Smooth muscle cell (in vitro differentiated cells): ENCODE results near the gene SLC26A2. TPM values are rescaled to one million over a fixed set of nuclear protein-coding genes. Genes with fewer than 3 reads are reported as not detected.

Experiments used
- DNase-seq: peaks from one replicate; lab custom pipeline; 2025; ENCODE audit not compliant: unreplicated experiment; lab: John Stamatoyannopoulos, UW
- H2AFZ ChIP-seq: fragments of 200-600 bp; sonication (generic); 2 replicates; pipeline ENCODE4 v1.6.0; 2016; ENCODE audit warnings: antibody characterized with exemption, low read depth, mild to moderate bottlenecking
- H3F3A ChIP-seq: fragments of 200-600 bp; sonication (generic); 2 replicates; pipeline ENCODE4 v1.6.0; 2017; ENCODE audit warnings: antibody characterized with exemption, low read depth
- H3K27ac ChIP-seq: fragments of 200-600 bp; sonication (generic); 2 replicates; pipeline ENCODE4 v1.5.1; 2016; ENCODE audit warnings: low read depth, mild to moderate bottlenecking
- H3K27me3 ChIP-seq: fragments of 200-600 bp; sonication (generic); 2 replicates; pipeline ENCODE4 v1.6.1; 2016; ENCODE audit warnings: low read depth, mild to moderate bottlenecking
- H3K36me3 ChIP-seq: fragments of 200-600 bp; sonication (generic); 2 replicates; pipeline ENCODE4 v1.5.1; 2016; ENCODE audit warnings: low read depth
- H3K4me1 ChIP-seq: fragments of 200-600 bp; sonication (generic); 2 replicates; pipeline ENCODE4 v1.5.1; 2016; ENCODE audit warnings: low read depth
- H3K4me2 ChIP-seq: fragments of 200-600 bp; sonication (generic); 2 replicates; pipeline ENCODE4 v1.6.0; 2016; ENCODE audit warnings: mild to moderate bottlenecking
- H3K4me3 ChIP-seq: fragments of 200-600 bp; sonication (generic); 2 replicates; pipeline ENCODE4 v1.5.1; 2016; ENCODE audit warnings: mild to moderate bottlenecking
- H3K79me2 ChIP-seq: fragments of 200-600 bp; sonication (generic); 2 replicates; pipeline ENCODE4 v1.6.0; 2016; ENCODE audit warnings: low read depth, mild to moderate bottlenecking
- H3K9ac ChIP-seq: fragments of 200-600 bp; sonication (generic); 2 replicates; pipeline ENCODE4 v1.6.0; 2016; ENCODE audit warnings: low read depth
- H3K9me3 ChIP-seq: fragments of 200-600 bp; sonication (generic); replicated peaks from 2 replicates; pipeline ENCODE4 v1.5.1; 2016; ENCODE audit warnings: low read depth
- H4K20me1 ChIP-seq: fragments of 200-600 bp; sonication (generic); 2 replicates; pipeline ENCODE4 v1.6.0; 2016; ENCODE audit warnings: low read depth
- WGBS: methylation state at CpG from one replicate; pipeline ENCODE4 v1.1.7; 2016; ENCODE audit warnings: low lambda C conversion rate; 5-methylcytosine and 5-hydroxymethylcytosine counted together
- polyA plus RNA-seq: library from polyadenylated mRNA; unstranded; fragments of >200 nt; fragmentation: Nextera tagmentation; extraction: Ambion mirVana; gene quantifications from 2 replicates; pipeline ENCODE4 v1.2.1, GENCODE V29; 2016
- total RNA-seq: library from RNA; depleted of rRNA; stranded (reverse); fragments of >200 nt; gene quantifications from 2 replicates; pipeline ENCODE4 v1.2.3, GENCODE V29; 2014
- TF ChIP-seq, protein P1 (sequence below): fragments of 200-600 bp; sonication (generic); IDR thresholded peaks from 2 replicates; pipeline ENCODE4 v1.5.1; 2017; ENCODE audit warnings: borderline replicate concordance, mild to moderate bottlenecking, antibody characterized with exemption; ENCODE audit not compliant: insufficient read depth, poor library complexity, severe bottlenecking

SLC26A2 gene
- total and polyA plus RNA-seq, 2 experiments from 2014 or later, result 5.2 to 16.0 TPM

DNA sequence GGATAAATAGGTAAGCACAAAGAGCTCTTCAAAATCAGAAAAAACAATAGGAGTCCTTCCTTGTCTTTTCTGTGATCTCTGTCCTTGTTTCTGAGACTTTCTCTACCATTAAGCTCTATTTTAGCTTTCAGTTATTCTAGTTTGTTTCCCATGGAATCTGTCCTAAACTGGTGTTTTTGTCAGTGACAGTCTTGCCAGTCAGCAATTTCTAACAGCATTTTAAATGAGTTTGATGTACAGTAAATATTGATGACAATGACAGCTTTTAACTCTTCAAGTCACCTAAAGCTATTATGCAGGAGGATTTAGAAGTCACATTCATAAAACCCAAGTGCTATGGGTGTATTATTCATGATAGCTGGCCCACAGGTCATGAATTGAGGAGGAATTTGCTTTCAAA lies 21.9 kb downstream of the SLC26A2 start:
- H4K20me1 ChIP-seq, result no peaks in the 10 kb centered on the region
- no peak overlapping the region for H3K27ac ChIP-seq
- no peak overlapping the region for H2AFZ ChIP-seq
- H3F3A ChIP-seq, result no peaks in the 10 kb centered on the region
- H3K4me3 ChIP-seq, result no peak overlapping the region
- TF ChIP-seq, protein P1, sequence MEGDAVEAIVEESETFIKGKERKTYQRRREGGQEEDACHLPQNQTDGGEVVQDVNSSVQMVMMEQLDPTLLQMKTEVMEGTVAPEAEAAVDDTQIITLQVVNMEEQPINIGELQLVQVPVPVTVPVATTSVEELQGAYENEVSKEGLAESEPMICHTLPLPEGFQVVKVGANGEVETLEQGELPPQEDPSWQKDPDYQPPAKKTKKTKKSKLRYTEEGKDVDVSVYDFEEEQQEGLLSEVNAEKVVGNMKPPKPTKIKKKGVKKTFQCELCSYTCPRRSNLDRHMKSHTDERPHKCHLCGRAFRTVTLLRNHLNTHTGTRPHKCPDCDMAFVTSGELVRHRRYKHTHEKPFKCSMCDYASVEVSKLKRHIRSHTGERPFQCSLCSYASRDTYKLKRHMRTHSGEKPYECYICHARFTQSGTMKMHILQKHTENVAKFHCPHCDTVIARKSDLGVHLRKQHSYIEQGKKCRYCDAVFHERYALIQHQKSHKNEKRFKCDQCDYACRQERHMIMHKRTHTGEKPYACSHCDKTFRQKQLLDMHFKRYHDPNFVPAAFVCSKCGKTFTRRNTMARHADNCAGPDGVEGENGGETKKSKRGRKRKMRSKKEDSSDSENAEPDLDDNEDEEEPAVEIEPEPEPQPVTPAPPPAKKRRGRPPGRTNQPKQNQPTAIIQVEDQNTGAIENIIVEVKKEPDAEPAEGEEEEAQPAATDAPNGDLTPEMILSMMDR, result no peak
- H3K4me2 ChIP-seq, result no peak overlapping the region
- H3K79me2 ChIP-seq, result no peaks in the 10 kb centered on the region
- no peaks in the 10 kb centered on the region for H3K9me3 ChIP-seq
- no peak overlapping the region for H3K9ac ChIP-seq
- peaks cover 7% of the 10 kb centered on the region for H3K36me3 ChIP-seq
- DNase-seq, result no peak
- no peaks in the 10 kb centered on the region for H3K27me3 ChIP-seq
- no peaks in the 10 kb centered on the region for H3K4me1 ChIP-seq

DNA sequence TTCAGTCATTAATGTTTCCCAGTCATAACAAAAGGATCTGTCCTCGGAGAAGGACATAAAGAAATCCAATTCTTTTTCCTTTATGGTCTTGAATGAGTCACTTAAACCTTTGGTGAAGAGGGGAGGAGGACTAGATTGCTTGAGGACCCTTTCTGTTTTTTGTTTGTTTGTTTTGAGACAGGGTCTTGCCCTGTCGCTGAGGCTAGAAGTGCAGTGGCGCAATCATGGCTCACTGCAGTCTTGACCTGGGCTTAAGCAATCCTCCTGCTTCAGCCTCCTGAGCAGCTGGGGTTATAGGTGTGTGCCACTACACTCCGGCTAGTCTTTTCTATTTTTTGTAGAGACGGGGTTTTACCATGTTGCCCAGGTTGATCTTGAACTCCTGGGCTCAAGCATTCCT lies 27.6 kb downstream of the SLC26A2 start:
- Histone ChIP-seq H3K27ac (no peak overlapping the region), H3K27me3 (no peaks in the 10 kb centered on the region), H3F3A (no peaks in the 10 kb centered on the region), H3K4me1 (no peaks in the 10 kb centered on the region), H3K9ac (no peak overlapping the region), H4K20me1 (no peaks in the 10 kb centered on the region), H3K36me3 (no peaks in the 10 kb centered on the region), H3K79me2 (no peaks in the 10 kb centered on the region), H3K9me3 (no peaks in the 10 kb centered on the region), H2AFZ (no peak overlapping the region), H3K4me3 (no peak overlapping the region), H3K4me2 (no peak overlapping the region)
- TF ChIP-seq, protein P1, result no peak
- 82% methylated on average over 5 of the region's 5 CpGs for WGBS
- DNase-seq, result no peak

DNA sequence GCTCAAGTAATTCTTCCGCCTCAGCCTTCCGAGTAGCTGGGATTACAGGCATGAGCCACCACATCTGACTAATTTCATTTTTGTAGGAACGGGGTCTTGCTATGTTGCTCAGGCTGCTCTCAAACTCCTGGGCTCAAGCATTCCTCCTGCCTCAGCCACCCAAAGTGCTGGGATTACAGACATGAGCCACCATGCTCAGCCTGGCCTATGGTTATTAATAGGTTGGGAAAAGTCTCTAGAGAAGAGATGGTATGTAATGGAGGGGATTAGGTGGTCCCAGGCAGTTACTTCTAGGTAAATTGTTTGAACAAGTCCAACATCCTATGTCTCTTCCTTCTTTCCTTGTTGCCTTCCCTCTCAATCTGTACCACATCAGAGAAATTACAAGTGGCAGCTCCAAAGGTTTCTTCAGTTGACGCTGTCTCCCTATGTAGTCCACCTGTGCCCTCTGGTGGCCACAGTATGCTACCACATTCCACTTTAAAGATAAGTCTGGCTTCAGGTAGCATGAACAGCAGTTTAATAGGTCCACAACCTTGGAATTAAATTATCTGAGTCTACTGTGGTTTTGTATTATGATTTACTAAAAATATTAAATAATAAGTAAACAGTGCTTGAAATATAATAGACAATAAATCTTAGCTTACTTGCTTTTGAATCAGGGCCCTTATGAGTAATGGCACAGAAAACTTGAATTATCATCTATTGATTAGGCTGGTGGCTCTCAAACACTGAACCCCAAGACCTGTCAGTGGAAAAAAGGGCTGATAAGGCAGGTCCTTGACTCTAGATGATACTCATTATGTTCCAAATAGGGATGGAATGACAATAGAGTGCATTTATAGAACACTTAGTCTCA lies 30.2 kb downstream of the SLC26A2 start:
- Histone ChIP-seq H2AFZ (no peak overlapping the region), H4K20me1 (no peaks in the 10 kb centered on the region), H3K4me1 (no peaks in the 10 kb centered on the region), H3K27ac (peak overlapping the region; percentile 28), H3F3A (no peaks in the 10 kb centered on the region), H3K9ac (no peak overlapping the region), H3K4me3 (no peak overlapping the region), H3K27me3 (no peaks in the 10 kb centered on the region), H3K79me2 (no peaks in the 10 kb centered on the region), H3K36me3 (no peaks in the 10 kb centered on the region), H3K9me3 (no peaks in the 10 kb centered on the region), H3K4me2 (no peak overlapping the region)
- whole genome bisulfite sequencing, result 33% methylated on average over 4 of the region's 4 CpGs
- TF ChIP-seq, protein P1, result peak; percentile 95
- no peak for DNase-seq

DNA sequence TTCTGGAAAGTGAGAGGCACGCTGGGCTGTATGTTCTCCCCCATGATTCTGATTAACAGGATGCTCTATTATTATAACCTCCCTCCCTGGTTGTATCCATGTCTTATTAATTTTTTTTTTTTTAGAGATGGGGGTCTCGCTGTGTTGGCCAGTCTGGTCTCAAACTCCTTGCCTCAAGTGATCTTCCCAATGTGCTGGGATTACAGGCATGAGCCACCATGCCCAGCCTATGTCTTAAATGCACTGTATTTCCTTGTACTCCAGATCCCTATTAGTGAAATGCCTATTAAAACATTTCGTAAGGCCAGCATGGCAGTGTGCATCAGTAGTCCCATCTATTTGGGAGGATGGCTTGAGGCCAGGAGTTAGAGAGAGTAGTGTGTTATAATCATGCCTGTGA lies 32.9 kb downstream of the SLC26A2 start:
- Histone ChIP-seq H3K79me2 (peaks cover 1% of the 10 kb centered on the region), H3K4me2 (no peak overlapping the region), H3K36me3 (peaks cover 3% of the 10 kb centered on the region), H3K27ac (no peak overlapping the region), H3K9ac (no peak overlapping the region), H4K20me1 (no peaks in the 10 kb centered on the region), H3K27me3 (no peaks in the 10 kb centered on the region), H3K4me1 (no peaks in the 10 kb centered on the region), H2AFZ (no peak overlapping the region), H3F3A (no peaks in the 10 kb centered on the region), H3K4me3 (no peak overlapping the region), H3K9me3 (no peaks in the 10 kb centered on the region)
- TF ChIP-seq, protein P1, result no peak
- WGBS, result 93% methylated on average over 3 of the region's 3 CpGs
- no peak for DNase-seq
